ENCODE results near the gene HIRA.

Gene HIRA

DNA sequence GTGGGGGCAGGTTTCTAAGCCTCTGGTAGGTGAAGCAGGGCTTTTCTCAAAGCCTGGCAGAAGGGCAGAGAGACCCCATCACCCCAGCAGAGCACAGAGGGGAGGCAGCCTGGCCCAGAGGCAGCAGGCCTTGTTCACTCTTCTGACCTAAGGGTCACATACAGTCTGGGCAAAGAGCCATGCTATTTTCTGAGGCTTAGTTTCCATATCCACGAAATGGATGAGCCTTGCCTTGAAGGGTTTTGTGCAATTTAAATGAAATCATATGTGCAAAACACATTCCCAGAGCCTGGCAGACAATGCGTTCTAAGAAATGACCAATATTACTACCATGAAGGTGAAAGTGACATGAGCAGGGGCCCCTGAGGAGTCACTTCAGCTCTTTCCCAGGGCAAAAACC, 44.5 kb downstream of the HIRA start:
- no peak for TF ChIP-seq CTCF (IDR thresholded peaks at IDR 0.05; ENCODE audit: low read depth, low read length, missing control alignments)
- H3K4me3 ChIP-seq (replicated peaks; ENCODE audit: low read depth, low read length) = no peak overlapping the region
- DNase-seq (ENCODE audit: extremely low read depth, low read depth) = peak; percentile 10

DNA sequence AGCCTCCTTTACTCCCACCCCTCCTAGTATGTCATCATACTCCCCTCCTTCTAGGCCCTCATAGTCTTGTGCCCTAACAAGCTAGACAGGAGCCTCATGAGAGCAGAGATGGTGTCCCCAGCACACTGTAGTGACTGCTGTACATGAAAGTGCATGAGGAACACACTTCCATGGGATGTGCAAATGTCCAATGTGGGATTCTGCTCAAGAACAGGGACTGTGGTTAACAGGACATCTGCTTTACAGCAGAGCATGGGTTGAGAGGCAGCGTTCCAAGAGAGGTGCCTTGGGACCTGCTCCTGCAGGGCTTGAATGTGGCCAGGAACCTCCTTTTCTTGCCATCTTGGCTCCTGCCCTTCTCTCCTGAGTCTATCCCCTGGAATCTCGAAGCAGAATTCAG, 45.3 kb downstream of the HIRA start:
- no peak overlapping the region for H3K4me3 ChIP-seq (replicated peaks; ENCODE audit: low read depth, low read length)
- no peak for DNase-seq (ENCODE audit: extremely low read depth, low read depth)
- no peak for TF ChIP-seq CTCF (IDR thresholded peaks at IDR 0.05; ENCODE audit: low read depth, low read length, missing control alignments)

- TF ChIP-seq CTCF (IDR thresholded peaks at IDR 0.05; ENCODE audit: low read depth, low read length, missing control alignments) = no peak
- no peak overlapping the region for H3K4me3 ChIP-seq (replicated peaks; ENCODE audit: low read depth, low read length)
- no peak for DNase-seq (ENCODE audit: extremely low read depth, low read depth)
Measured at GRCh38 chr22:19385221-19385906, 46.2 kb downstream of the HIRA start.

GRCh38 chr22:19383292-19383691, 48.2 kb downstream of the HIRA start:
- DNase-seq (ENCODE audit: extremely low read depth, low read depth) = no peak
- no peak overlapping the region for H3K4me3 ChIP-seq (replicated peaks; ENCODE audit: low read depth, low read length)
- no peak for TF ChIP-seq CTCF (IDR thresholded peaks at IDR 0.05; ENCODE audit: low read depth, low read length, missing control alignments)

DNA sequence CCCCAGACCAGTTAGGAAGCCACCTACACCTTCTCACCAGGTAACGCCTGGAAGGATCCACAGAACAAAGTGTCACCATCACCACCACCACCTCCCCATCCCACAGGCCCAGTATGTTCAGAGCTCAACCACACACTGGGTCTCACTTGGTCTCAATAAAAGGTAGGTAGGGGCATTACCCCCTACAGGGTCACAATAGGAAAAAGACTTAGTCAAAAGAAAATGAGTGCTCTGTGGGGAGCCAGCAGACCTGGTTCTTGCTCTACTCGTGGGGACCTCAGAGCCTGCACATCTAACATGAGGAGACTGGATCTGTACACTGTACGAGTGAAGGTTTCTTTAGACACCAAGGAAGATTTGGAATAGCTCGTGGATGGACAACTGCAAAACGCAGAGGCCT, 49.3 kb downstream of the HIRA start:
- no peak for DNase-seq (ENCODE audit: extremely low read depth, low read depth)
- H3K4me3 ChIP-seq (replicated peaks; ENCODE audit: low read depth, low read length) = no peak overlapping the region
- no peak for TF ChIP-seq CTCF (IDR thresholded peaks at IDR 0.05; ENCODE audit: low read depth, low read length, missing control alignments)

DNA sequence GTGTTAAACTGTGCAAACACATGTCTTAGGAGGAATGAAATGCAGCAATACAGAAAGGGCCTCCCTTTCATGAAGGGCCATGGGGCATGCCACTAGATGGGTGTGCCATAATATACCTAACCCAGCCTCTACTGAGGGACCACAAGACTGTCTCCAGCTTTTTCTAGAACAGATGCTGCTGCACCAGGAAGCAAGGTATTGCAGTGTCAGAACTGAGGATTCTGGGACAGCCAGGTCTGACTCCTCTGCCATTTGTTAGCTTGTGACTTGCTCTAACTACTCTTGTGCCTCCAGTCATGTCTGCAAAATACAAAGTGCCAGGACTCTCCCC, 53.2 kb downstream of the HIRA start:
- TF ChIP-seq CTCF (IDR thresholded peaks at IDR 0.05; ENCODE audit: low read depth, low read length, missing control alignments) = no peak
- H3K4me3 ChIP-seq (replicated peaks; ENCODE audit: low read depth, low read length) = no peak overlapping the region
- no peak for DNase-seq (ENCODE audit: extremely low read depth, low read depth)

Data from HFF-Myc (cell line).